ENCODE results near the gene BEND6.

DNA sequence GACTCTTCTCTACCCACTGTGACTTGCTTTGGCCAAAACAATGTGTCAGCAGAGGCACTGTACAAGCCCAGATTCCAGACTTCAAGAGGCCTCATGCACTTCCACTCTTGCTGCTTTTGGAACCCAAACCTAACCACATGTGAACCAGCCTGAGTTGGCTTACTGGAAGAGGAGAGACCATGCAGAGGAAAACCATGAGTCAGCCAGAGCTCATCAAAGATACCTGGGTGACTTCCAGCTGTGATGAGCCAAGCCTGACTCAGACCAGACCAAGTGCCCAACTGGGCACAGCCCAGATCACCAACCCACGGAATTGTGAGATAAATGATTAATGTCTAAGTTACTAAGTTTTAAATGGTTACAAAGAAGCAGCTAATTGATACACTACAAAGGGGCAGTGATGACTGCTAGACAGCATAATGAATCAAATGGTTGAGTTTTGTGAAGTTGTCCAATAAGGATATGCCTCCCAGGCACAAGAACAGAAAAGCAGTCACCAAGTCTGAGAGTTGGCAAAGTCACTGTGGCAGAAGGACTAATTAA, 16.2 kb upstream of the BEND6 start:
- TF ChIP-seq POLR2A (IDR thresholded peaks at IDR 0.05) = no peak
- TF ChIP-seq, protein P1, sequence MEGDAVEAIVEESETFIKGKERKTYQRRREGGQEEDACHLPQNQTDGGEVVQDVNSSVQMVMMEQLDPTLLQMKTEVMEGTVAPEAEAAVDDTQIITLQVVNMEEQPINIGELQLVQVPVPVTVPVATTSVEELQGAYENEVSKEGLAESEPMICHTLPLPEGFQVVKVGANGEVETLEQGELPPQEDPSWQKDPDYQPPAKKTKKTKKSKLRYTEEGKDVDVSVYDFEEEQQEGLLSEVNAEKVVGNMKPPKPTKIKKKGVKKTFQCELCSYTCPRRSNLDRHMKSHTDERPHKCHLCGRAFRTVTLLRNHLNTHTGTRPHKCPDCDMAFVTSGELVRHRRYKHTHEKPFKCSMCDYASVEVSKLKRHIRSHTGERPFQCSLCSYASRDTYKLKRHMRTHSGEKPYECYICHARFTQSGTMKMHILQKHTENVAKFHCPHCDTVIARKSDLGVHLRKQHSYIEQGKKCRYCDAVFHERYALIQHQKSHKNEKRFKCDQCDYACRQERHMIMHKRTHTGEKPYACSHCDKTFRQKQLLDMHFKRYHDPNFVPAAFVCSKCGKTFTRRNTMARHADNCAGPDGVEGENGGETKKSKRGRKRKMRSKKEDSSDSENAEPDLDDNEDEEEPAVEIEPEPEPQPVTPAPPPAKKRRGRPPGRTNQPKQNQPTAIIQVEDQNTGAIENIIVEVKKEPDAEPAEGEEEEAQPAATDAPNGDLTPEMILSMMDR (IDR thresholded peaks at IDR 0.05) = no peak
